Tongue (tissue), 2 donors: Measurements from ENCODE around the gene ST8SIA1. TPM values are rescaled to one million over a fixed set of nuclear protein-coding genes. Genes with fewer than 3 reads are reported as not detected.

Experiments
- DNase-seq: peaks from one replicate; pipeline ENCODE4 v3.0.0-alpha.2; 2015
- total RNA-seq: library from RNA; depleted of rRNA; stranded (reverse); fragments of >200 nt; gene quantifications from one replicate; pipeline ENCODE4 v1.2.3, GENCODE V29; 2014

Gene ST8SIA1
- total RNA-seq, 1 donor from 2014 or later: 10.2 TPM

DNA sequence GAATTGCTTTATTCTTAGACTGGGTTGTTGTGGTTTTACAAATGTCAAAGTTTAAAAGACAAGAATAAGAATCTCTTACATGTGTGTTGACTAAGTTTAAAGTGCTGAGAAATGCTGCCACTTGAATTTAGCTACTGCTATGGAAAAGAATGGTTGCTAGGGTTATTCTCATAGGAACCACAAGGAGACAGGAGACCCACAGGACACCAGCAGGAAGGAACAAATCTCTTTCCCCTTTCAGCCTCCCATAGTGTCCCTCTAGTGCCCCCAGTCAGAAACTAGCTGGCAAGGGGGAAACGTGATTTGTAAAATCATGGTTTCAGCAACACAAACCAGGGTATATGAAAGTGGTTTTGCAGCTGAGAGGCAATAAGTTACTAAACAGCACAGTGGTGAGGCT lies 102.7 kb downstream of the ST8SIA1 start:
- no peak for DNase-seq

GRCh38 chr12:22231078-22231477 lies 103.4 kb downstream of the ST8SIA1 start:
- DNase-seq: no peak

DNA sequence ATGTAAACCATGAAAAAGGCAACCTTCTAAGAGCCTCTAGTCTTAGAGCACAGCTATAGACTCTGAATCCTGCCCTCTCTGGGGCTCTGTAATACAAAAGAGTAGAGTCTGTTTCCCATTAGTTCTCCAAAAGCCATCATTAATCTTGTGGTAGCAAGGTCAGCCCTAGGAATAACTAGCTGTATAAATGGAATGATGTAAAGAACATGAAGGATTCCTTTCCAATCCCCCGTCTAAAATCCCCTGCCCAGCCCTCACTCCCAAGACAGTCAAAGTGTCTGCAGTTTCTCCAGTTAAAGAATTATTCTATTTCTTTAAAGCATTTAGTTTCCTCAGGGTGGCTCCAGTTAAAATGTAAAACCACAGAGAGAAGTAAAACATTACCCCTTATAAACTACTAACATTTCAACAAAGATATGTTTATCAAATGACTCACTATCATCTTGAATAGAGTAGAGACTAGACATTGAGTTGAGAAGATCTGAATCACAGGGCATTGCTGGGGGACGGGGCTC lies 104.2 kb downstream of the ST8SIA1 start:
- no peak for DNase-seq

DNA sequence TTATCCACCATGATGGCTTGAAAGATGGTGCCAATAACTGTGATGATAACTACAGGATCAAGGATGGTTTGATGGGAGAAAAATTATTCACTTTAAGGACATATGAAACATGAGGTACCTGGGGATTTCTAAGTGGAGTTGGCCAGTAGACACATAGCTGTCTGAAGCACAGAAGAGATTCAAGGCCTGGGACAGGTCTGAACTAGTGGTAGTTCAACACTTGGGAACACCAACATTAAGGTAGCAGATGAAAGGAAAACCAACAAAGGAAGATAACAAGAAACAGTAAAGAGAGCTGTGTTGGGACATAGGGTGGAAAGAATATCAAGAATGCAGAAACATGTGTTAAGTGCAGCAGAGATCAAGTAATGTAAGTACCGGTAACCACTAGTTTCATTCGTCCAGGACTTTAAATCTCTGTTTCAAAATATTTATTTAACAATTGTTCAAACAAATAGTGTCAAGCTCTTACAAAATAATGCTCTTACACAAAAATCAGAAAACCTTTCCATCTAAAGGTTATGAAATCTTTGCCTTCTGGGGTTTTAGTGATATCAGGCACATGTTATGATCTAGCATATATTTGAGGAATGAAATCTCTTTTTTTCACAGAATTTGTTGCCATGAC lies 104.7 kb downstream of the ST8SIA1 start:
- DNase-seq: no peak

DNA sequence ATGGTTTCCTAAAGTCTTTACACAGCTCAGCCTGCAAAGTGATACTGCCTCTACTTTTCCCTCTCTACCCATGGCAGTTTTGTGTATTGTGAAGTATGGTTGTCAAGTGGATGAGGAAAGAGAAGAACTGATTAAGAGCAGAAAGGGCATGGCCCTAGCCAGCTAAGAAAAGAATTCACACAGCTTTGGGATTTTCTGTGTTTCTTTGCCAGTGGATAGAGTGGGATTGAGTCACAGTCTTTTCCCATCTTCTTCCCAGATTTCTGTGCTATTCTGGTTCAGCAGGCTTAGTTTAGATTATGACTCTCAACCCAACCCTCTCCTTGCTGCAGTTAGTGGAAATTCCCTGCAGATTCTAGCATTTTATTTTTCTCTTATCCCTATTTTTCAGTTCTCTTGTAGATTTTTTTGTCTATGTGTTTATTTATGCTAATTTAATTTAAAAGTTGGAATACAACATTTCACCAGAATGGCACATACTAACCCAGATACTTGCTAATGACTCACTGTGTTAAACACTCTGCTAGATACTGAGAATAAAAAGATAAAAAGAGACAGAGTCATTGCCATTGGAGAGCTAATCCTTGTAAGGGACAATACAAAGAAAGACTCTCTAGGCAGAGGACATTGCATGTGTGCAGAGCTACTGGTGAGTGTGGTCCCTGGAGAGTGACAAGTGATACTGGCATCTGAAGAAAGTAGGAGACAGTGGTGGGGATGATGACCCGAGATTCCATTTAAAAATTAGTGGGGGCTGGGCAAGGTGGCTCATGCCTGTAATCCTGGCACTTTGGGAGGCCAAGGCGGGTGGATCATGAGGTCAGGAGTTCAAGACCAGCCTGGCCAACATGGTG lies 106.3 kb downstream of the ST8SIA1 start:
- no peak for DNase-seq

GRCh38 chr12:22223356-22223755 lies 111.2 kb downstream of the ST8SIA1 start:
- DNase-seq: no peak

DNA sequence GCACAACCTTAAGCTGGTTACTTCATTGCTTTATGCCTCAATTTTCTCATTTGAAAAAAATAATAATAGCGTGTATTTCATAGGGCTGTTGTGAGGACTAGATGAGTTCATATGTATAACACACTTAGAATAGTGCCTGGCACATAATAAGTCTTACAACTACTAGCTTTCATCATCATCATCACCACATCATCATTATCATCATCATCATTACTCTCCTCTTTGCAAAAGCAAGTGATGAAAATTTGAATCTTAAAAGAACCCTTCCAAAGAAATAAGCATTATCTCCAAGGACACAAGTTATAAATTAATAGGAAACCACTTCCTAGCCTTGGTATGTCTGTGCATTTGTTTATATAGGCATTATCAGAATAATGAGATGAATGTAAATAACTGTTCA lies 117.0 kb downstream of the ST8SIA1 start:
- DNase-seq: no peak

DNA sequence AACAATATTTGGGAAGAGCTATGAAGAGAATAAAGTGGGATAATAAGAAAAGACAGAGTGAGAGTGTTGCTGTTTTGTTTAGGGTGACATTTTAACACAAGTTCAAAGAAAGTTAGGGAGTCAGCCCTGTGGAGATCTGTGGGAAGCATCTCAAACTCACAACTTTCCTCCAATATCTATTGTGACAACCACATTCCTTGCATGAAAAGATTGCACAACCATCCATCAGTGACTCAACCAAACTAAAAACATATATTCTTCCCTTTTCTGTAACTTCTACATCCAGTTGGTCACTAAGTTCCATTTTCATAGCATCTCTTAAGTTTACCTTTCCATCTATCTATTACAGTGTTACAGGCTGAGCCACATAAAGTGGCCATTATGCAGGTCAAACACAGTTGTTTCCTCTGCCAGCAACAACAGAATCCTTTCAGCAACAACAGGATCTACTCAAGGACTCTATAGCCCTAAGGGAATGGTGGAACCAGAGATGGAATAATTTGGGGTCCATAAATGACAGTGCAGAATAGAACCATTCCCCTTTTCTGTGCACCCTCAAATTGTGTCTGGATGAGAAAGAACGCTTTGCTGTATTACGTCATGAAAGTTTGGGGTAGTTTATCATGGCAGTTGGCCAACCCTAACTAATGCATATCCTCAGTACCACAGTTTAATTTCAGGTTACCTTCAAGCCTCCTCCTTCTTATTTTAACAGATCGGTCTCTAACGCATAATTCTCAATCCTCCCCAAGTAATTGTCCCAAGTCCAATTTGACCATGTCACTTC lies 118.8 kb downstream of the ST8SIA1 start:
- DNase-seq: no peak

DNA sequence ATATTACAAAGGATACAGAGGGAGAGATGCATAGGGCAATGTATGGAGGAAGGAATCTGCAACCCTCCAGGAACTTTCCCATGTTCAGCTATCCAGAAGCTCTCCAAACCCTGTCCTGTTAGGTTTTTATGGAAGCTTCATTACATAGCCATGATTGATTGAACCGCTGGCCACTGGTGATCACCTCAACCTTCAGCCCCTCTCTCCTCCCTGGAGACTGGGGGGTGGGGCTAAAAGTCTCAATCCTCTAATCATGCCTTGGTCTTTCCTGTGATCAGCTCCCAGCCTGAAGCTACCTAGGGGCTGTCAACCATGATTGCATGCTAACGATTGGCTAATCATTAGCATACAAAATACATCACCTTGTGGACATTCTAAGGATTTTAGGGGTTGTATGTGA lies 123.4 kb downstream of the ST8SIA1 start:
- DNase-seq: no peak

DNA sequence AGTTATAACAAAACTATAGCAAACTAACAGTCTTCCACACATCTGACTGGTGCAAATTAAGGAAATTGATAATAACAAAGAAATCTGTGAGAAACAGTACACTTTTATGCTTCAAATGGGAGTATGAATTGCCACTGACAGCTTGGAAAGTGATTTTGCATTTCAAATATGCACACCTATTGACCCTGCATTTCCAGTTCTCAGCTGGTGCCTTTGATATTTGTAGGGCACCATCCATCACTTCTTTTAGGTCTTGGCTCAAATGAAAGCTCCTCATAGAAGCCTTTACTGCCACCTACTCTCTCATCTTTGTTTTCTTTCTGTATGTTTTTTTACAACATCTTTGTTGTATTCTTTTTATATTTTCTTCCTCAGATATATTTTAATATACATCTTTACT lies 125.1 kb downstream of the ST8SIA1 start:
- no peak for DNase-seq

- no peak for DNase-seq
These were observed 128.3 kb downstream of the ST8SIA1 start for GRCh38 chr12:22206111-22206728.

GRCh38 chr12:22204391-22204790 lies 130.1 kb downstream of the ST8SIA1 start:
- DNase-seq: no peak

GRCh38 chr12:22202847-22203246 lies 131.7 kb downstream of the ST8SIA1 start:
- DNase-seq: no peak

DNA sequence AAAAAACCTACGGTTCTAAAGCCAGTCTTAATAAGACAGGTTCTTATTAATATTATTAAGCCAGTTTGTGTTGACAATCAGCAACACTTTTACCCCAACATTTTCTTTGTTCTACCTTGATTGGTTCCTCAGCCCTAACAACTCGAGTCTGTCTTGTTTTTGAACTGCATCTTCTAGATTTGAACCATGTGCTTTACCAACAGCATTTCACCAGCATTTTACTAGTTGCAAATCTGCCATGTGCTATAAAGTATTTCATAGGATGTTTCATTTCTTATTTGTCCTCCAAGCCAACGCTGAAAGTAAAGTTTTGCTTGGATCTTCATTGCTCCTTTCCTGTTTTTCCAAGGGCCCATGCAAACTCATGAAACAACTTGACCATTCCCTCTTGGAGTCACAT lies 133.4 kb downstream of the ST8SIA1 start:
- DNase-seq: no peak

DNA sequence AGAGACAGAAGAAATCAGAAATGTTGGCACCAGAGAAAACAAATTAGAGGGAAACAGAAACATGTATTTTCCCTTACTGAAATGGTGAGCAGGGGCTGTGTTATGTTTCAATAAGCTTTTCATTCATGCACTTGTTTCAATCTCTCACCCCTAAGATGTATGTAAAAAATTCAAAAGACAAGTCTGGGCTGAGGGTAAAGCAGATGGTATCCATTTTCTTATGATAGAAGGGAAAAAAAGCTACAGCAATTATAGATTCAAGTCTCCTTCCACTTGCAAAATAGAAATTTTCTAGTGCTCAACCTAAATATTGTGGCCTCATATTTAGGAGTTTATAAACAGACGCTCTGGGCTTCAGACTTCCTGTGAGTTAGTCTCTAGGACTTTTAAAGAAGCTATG lies 138.3 kb downstream of the ST8SIA1 start:
- no peak for DNase-seq

DNA sequence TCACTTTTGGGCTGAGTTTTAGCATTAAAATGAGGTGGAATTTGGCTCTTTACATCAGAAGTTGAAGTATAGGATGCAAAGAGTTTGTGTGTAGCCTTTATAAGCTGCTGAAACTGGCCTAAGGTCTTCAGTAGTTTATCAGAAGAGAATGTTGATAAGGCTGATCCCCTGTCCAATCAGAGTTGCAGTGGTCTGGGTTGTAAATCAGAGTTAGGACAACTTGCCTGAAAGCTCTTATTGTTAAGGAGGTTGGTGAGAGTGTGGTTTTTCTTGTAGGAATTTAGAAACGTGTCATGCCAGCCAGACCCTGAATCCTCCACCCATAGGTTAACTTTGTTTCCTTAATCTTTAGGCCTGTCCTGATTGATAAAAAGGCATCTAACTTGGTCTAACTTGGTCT lies 143.5 kb downstream of the ST8SIA1 start:
- no peak for DNase-seq

GRCh38 chr12:22188431-22188830 lies 146.1 kb downstream of the ST8SIA1 start:
- no peak for DNase-seq

- no peak for DNase-seq
These were observed 153.8 kb downstream of the ST8SIA1 start for GRCh38 chr12:22180705-22181104.

DNA sequence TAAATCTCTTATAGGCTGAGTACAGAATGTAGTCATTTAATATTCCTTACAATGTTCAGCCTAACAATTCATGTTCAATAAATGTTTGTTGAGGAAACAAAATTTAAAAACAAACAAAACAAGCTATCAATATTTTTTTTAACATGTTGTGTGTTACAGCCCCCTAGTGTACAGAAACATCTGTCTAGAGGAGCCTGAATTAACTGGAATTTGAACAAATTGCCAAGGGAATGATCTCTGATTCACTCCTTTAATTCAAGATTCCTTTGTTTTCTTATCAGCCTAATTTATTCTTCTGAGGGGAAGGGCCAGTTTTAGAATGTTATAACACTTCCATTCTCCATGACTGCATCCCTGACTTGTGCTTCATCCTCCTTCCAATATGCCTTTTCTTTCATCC lies 161.3 kb downstream of the ST8SIA1 start:
- DNase-seq: no peak

DNA sequence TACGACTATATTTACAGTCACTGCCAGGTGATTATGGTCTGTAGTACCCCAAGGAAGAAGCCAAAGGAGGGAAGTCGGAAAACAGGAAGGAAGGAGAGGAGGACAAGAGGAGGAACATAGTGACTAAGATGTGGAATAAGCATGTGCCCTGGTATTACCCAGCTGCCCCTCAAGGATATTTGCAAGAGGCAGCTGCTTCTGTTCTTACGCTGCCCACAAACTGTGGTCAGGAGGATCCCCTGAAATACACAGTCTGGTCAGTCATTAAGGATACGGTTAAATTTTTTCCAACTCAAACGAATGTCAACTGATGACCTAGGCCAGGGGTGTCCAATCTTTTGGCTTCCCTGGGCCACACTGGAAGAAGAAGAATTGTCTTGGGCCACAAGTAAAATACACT lies 162.0 kb downstream of the ST8SIA1 start:
- no peak for DNase-seq

- no peak for DNase-seq
These were observed 165.1 kb downstream of the ST8SIA1 start for GRCh38 chr12:22169376-22169775.

DNA sequence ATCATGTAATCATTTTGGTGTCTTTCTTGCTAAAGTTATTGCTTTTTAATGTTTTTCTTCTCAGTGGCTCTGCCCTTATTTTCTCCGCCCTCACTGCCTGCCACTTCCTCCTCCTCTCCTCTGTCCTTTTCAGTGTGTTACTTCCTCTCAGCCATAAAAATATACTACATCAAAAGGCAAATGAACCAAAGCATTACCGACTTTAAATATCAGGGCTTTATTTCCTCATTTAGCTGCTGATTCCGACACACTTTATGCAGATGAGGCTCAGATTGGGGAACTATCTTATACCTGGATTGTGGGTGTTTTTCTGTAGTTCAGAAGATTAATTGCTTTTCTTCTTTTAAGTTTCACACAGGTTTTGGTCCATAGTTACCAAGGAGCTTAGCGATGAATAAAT lies 170.4 kb downstream of the ST8SIA1 start:
- DNase-seq: no peak

DNA sequence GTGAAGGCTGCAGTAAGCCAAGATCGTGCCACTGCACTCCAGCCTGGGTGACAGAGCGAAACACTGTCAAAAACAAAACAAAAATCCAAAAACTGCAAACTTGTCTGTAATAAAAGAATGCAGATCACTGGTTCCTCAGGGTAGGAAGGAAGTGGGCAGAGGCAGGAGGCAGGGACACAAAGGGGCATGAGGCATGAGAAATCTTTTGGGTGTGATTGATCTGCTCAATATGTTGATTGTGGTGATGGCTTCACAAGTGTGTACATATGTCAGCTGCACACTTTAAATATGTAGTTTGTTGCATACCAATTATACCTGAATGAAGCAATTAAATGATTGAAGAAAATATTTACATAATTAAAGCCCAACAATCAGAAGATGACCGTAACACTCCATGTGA lies 170.9 kb downstream of the ST8SIA1 start:
- DNase-seq: no peak
